Testis (tissue), 2 donors: ENCODE measurements around the gene RGS7.

Experiments
- POLR2A ChIP-seq: fragments of 450-650 bp; IDR thresholded peaks from one replicate; pipeline ENCODE4 v1.6.1; 2017; ENCODE audit warnings: antibody characterized with exemption, mild to moderate bottlenecking, moderate library complexity
- TF ChIP-seq, protein P1 (sequence below), 3 experiments: fragments of 450-650 bp in 2 of 3; fragments of 200-600 bp in 1 of 3; sonication (generic) in 1 of 3; IDR thresholded peaks; one replicate each; pipeline ENCODE4 v1.5.1; 2016 to 2019; ENCODE audit warnings: antibody characterized with exemption in 3 of 3, mild to moderate bottlenecking in 2 of 3, moderate library complexity in 1 of 3

DNA sequence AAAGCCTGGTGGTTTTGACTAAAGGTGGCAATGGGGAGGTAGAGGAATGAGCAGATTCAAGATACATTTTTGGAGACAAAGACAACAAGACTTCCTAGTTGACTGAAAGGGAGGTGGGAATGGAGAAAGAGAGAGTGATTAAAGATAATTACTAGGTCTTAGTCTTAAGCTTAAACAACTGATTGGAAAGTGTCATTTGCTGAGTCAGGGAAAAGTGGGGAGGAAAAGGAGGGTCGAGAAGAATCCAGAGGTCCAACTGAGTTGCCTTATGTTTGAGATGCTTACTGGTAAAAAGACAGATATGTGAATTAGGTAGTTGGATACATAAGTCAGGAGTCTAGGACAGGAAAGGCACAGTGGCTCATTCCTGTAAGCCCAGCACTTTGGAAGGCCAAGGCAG, 179.3 kb downstream of the RGS7 start:
- TF ChIP-seq, protein P1, sequence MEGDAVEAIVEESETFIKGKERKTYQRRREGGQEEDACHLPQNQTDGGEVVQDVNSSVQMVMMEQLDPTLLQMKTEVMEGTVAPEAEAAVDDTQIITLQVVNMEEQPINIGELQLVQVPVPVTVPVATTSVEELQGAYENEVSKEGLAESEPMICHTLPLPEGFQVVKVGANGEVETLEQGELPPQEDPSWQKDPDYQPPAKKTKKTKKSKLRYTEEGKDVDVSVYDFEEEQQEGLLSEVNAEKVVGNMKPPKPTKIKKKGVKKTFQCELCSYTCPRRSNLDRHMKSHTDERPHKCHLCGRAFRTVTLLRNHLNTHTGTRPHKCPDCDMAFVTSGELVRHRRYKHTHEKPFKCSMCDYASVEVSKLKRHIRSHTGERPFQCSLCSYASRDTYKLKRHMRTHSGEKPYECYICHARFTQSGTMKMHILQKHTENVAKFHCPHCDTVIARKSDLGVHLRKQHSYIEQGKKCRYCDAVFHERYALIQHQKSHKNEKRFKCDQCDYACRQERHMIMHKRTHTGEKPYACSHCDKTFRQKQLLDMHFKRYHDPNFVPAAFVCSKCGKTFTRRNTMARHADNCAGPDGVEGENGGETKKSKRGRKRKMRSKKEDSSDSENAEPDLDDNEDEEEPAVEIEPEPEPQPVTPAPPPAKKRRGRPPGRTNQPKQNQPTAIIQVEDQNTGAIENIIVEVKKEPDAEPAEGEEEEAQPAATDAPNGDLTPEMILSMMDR (IDR thresholded peaks at IDR 0.05) = no peak
- TF ChIP-seq POLR2A = no peak
